ENCODE measurements around the gene EMC1. TPM values are rescaled to one million over a fixed set of nuclear protein-coding genes. Genes with fewer than 3 reads are reported as not detected.

Gene EMC1
- total RNA-seq, 2 donors from 2014 or later = 59.0 to 67.5 TPM

- Mint-ChIP-seq H3K4me1 (no peaks in the 10 kb centered on the region), H3K36me3 (ENCODE audit: low read depth) (peaks cover 28% of the 10 kb centered on the region), H3K4me3 (no peak overlapping the region), H3K27ac (no peak overlapping the region), H3K9me3 (no peaks in the 10 kb centered on the region), H3K27me3 (ENCODE audit: insufficient read depth) (no peaks in the 10 kb centered on the region)
- no peak for TF ChIP-seq CTCF (conservative IDR thresholded peaks at IDR 0.05)
- no peak overlapping the region for H3K4me3 ChIP-seq (ENCODE audit: low read length)
- H3K36me3 ChIP-seq (ENCODE audit: control insufficient read depth, insufficient read depth, low read length) = peaks cover 31% of the 10 kb centered on the region
- H3K27ac ChIP-seq (ENCODE audit: low read depth, low read length) = no peak overlapping the region
- H3K4me1 ChIP-seq (ENCODE audit: control insufficient read depth, insufficient read depth, low read length) = no peaks in the 10 kb centered on the region
- no peaks in the 10 kb centered on the region for H3K27me3 ChIP-seq (ENCODE audit: control insufficient read depth, insufficient read depth, low read length, poor library complexity, severe bottlenecking)
- WGBS, 2 experiments (ENCODE audit: insufficient coverage in 1 of 2, insufficient read length in 1 of 2) = 95% methylated on average over 5 of the region's 5 CpGs; no CpG with 5 or more reads in 1 of the 2 experiments
- DNase-seq = no peak
- no peaks in the 10 kb centered on the region for H3K9me3 ChIP-seq (ENCODE audit: control insufficient read depth, low read length)
- no peak overlapping the region for H3K9ac ChIP-seq (ENCODE audit: extremely low read depth, low read length, poor library complexity, severe bottlenecking)
Measured at GRCh38 chr1:19262047-19262446, 10.7 kb upstream of the EMC1 start.

GRCh38 chr1:19260211-19261138, 9.2 kb upstream of the EMC1 start:
- H3K4me1 ChIP-seq (ENCODE audit: control insufficient read depth, insufficient read depth, low read length) = no peaks in the 10 kb centered on the region
- H3K9ac ChIP-seq (ENCODE audit: extremely low read depth, low read length, poor library complexity, severe bottlenecking) = no peak overlapping the region
- Mint-ChIP-seq H3K9me3 (no peaks in the 10 kb centered on the region), H3K27ac (peak overlapping the region; percentile 17), H3K4me3 (no peak overlapping the region), H3K4me1 (no peaks in the 10 kb centered on the region), H3K27me3 (ENCODE audit: insufficient read depth) (no peaks in the 10 kb centered on the region), H3K36me3 (ENCODE audit: low read depth) (peaks cover 40% of the 10 kb centered on the region)
- 92 to 96% methylated on average over 13 to 21 of the region's 21 CpGs for WGBS, 2 experiments (ENCODE audit: insufficient coverage in 1 of 2, insufficient read length in 1 of 2)
- H3K36me3 ChIP-seq (ENCODE audit: control insufficient read depth, insufficient read depth, low read length) = peaks cover 44% of the 10 kb centered on the region
- no peak for DNase-seq
- no peak overlapping the region for H3K4me3 ChIP-seq (ENCODE audit: low read length)
- H3K27me3 ChIP-seq (ENCODE audit: control insufficient read depth, insufficient read depth, low read length, poor library complexity, severe bottlenecking) = no peaks in the 10 kb centered on the region
- no peak for TF ChIP-seq CTCF (conservative IDR thresholded peaks at IDR 0.05)
- no peaks in the 10 kb centered on the region for H3K9me3 ChIP-seq (ENCODE audit: control insufficient read depth, low read length)
- H3K27ac ChIP-seq (ENCODE audit: low read depth, low read length) = no peak overlapping the region

- H3K4me1 ChIP-seq (ENCODE audit: control insufficient read depth, insufficient read depth, low read length) = no peaks in the 10 kb centered on the region
- H3K9ac ChIP-seq (ENCODE audit: extremely low read depth, low read length, poor library complexity, severe bottlenecking) = no peak overlapping the region
- no peaks in the 10 kb centered on the region for H3K27me3 ChIP-seq (ENCODE audit: control insufficient read depth, insufficient read depth, low read length, poor library complexity, severe bottlenecking)
- Mint-ChIP-seq H3K27me3 (ENCODE audit: insufficient read depth) (no peaks in the 10 kb centered on the region), H3K27ac (no peak overlapping the region), H3K4me3 (no peak overlapping the region), H3K9me3 (no peaks in the 10 kb centered on the region), H3K4me1 (peaks cover under 1% of the 10 kb centered on the region), H3K36me3 (ENCODE audit: low read depth) (peaks cover 47% of the 10 kb centered on the region)
- no peak for DNase-seq
- 97 to 98% methylated on average over 8 to 10 of the region's 10 CpGs for WGBS, 2 experiments (ENCODE audit: insufficient coverage in 1 of 2, insufficient read length in 1 of 2)
- no peak overlapping the region for H3K4me3 ChIP-seq (ENCODE audit: low read length)
- H3K36me3 ChIP-seq (ENCODE audit: control insufficient read depth, insufficient read depth, low read length) = peaks cover 56% of the 10 kb centered on the region
- no peak for TF ChIP-seq CTCF (conservative IDR thresholded peaks at IDR 0.05)
- H3K27ac ChIP-seq (ENCODE audit: low read depth, low read length) = no peak overlapping the region
- no peaks in the 10 kb centered on the region for H3K9me3 ChIP-seq (ENCODE audit: control insufficient read depth, low read length)
Measured at GRCh38 chr1:19258353-19258752, 7.0 kb upstream of the EMC1 start.

Measured in endodermal cell (in vitro differentiated cells).